Activated gamma-delta T cell treated with Interleukin-2 at 50 U/mL for 16 hours (primary cell): Measurements from ENCODE around the gene KDM4B.
A peak's percentile ranks its signal among the peaks of the same experiment; 100 is the strongest.

Source experiments
- DNase-seq: peaks from one replicate; pipeline ENCODE4 v3.0.0-alpha.2; 2020

The KDM4B gene

GRCh38 chr19:5036698-5037563 is 68.0 kb downstream of the KDM4B start:
- DNase-seq: no peak

DNA sequence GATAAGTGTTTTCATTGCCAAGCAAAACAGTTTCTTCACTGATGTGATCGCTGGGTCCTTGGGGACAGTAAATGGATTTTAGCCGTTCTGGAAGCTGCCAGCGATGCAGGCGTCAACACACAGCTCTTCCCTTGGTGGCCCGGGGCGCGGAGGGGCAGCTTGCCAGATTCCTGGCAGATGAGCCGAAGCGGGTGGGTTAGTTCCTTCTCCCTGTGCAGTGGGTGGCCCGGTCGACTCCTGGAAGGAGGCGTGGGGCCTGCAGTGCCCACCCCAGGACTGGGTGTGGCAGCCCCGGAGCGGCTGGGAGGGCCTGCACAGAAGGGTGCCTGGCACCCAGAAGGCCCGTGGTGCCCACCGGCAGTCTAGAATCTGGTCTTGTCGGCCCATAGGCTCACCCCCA is 69.0 kb downstream of the KDM4B start:
- no peak for DNase-seq

DNA sequence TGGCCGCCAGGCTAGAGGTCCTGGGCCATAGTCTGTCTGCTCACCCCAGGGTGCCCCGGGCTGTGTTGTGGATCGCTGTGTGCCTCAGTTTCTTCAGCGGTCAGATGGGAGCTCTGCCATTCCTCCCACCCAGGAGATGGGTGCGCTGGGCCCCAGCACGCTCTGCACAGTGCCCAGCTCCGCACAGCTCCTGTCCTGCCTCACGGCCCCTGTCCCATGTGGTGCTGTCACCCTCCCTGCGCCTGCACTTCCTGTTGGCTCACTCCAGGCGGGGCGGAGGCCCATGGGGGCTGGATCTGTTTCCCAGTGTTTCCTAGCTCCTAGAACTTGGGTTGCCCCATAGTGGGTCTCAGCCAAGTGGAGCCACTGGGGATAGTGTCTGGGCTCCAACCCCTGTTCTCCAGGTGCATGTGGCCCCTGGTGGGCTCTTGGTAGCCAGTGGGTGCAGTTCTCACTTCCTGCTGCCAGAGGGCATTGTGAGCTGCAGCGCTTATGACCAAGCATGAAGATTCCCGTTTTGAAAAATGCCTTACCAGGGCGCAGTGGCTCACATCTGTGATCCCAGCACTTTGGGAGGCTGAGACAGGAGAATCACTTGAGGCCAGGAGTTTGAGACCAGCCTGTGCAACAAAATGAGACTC is 69.8 kb downstream of the KDM4B start:
- DNase-seq: no peak

- DNase-seq: no peak
Observed at GRCh38 chr19:5039642-5040543, 71.0 kb downstream of the KDM4B start.

DNA sequence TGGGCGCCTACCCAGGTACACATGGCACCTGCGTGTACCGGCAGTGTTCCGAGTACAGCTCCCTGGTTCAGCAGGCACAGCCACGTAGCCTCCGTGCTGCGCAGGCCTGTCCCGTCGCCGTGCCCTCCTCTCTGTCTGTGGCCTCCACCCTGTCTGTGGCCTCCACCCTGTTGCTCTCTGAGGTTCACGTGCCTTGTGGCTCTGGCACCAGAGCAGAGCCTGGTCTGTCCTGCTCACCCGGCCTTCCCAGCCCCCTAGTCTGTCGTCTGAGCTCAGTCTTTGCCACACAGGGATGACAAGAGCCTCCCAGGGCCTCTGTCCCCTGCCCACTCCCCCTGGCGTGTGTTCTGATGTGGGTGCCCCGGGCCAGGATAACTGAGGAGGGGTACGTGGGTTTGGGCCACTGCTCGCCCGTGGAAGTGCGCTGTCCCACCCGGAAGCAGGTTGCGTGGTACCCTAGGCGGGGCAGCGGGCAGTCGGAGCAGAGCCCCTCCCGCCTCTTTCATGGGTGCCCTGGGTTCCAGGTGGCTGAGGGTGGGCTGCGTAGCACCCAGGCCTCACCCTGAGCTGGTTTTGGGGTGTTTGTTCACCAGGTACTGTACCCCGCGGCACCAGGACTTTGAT is 71.7 kb downstream of the KDM4B start:
- no peak for DNase-seq

- DNase-seq: no peak
Observed at GRCh38 chr19:5041168-5041912, 72.4 kb downstream of the KDM4B start.

DNA sequence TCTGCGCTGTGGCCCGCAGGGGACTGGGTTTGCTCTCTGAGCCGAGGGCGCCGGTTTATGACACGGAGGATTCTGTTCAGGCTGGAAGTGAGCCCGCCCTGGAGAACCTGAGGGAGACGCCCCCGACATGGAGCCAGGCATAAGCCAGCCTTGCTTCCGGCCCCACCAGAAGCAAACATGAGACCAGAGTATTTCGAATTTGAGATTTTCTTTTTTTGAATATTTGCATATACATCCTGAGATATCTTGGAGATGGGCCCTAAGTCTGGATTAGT is 72.9 kb downstream of the KDM4B start:
- DNase-seq: no peak

- no peak for DNase-seq
Observed at GRCh38 chr19:5042556-5042955, 73.6 kb downstream of the KDM4B start.

DNA sequence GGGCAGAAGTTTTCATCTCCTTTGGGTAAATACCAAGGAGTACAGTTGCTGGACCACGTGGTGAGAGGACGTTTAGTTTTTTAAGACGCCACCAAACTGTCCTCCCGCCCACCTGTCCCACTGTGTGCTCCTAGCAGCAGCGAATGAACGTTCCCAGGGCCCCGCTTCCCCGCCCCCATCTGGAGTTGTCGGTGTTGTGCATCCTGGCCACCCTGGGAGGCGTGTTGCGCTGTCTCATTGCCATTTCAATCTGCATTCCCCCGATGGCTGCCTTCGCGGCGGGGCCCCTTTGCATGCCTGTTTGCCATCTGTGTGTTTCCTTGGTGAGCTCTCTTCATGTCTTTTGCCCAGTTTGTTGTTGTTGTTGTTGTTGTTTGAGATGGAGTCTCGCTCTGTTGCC is 76.1 kb downstream of the KDM4B start:
- no peak for DNase-seq

DNA sequence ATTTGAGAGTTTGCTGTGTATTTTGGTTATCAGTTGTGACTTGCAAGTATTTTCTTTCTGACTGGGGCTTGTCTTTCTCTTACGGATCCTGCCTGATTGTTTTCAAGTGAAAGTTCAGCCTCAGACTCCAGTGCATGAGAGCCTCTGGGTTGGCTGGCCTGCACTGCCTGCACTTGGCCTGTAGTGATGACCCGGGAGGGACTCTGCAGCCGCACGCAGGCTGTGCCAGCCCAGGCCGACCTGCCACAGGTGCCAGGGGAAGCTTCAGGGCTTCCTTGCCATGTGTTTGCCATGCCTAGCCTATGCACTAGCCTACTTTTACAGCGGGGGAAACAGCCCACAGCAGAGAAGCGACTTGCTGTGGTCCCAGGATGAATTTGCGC is 77.0 kb downstream of the KDM4B start:
- no peak for DNase-seq

GRCh38 chr19:5046339-5047039 is 77.6 kb downstream of the KDM4B start:
- no peak for DNase-seq

GRCh38 chr19:5047251-5047935 is 78.5 kb downstream of the KDM4B start:
- DNase-seq: no peak

GRCh38 chr19:5048091-5048726 is 79.3 kb downstream of the KDM4B start:
- peak; percentile 45 for DNase-seq

DNA sequence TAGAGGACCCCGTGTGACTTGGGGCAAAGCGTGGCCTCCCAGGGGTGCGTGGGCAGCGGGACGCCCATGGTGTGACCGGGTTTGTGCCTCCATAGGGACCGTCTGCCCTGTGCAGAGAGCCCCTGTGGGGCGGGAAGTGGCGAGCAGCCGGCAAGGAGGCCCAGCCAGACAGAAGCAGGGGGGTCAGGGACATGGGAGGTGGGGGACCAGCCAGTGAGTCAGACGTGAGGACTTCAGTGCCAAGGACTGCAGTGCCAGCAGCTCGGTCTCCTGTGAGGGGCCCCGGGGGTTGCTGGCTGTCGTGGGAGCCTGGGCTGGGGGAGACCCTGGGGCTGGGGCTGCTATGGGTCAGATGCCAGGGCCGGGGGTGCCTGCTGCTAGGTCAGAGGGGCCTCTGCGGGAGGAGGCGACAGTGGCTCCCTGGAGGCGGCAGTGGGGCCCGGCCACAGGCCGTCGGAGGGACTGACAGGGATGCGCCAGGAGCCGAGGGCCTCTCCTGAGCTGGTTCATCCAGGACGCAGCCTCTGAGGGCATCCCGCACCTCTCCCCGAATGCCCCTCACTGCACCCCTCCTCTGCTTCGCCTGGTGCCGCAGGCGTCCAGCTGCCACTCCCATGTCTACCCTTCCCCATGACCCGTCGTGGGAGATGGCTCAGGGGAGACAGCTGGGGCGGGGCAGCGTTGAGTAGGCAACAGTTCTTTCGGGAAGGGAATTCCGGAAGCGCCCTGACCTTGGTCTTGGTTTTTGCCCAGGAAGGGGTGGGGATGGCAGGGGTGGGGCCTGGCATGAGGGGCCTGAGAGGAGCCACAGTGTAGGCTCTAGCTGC is 80.0 kb downstream of the KDM4B start:
- DNase-seq: no peak

GRCh38 chr19:5049561-5049960 is 80.6 kb downstream of the KDM4B start:
- no peak for DNase-seq

DNA sequence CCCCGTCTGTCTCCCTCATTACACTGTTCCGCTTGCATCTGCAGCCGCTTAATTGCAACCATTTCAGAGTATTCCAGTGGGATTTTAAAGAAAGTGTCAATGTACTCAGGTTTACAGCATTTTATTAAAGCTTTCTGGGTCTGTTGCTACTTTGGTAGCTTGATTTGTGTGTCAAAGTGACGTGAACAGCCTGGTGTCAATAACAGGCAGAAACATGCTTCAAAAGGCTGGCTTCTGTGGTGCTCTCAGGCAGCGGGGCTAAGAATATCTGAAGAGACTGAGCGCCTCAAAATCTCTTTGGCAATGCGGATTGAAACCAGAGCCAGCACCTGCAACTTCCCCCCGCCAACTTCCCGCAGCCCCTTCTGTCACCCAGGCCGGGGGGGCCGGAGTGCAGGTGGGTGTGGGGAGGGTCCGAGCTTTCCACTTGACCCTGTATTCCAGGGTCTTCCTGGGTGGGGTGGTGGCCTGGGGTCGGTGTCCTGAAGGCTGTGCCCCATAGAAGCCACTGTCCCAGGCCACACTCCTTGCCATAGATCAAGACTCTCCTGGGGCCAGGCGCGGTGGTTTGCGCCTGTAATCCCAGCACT is 81.2 kb downstream of the KDM4B start:
- no peak for DNase-seq

DNA sequence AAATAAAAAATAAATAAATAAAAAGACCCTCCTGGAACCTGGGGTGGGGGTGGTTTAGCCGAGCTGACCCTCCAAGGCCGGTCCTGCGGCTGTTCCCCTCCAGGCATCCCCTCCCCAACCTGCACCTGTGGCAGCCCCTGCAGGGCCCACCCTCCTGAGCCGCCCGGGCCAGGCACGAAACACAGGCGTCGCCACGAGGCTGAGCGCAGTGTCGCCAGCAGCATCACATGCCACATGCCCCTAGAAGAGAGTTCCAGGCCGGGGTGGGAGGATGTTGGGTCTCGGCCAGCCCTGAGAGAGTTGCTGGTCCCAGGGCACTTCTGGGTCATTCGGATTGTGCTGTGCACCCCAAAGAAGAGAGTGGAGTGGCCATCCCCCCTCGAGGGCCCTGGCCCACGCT is 82.0 kb downstream of the KDM4B start:
- DNase-seq: no peak

- no peak for DNase-seq
Observed at GRCh38 chr19:5051619-5052018, 82.7 kb downstream of the KDM4B start.

- DNase-seq: no peak
Observed at GRCh38 chr19:5052515-5052914, 83.6 kb downstream of the KDM4B start.
